GM20000 (cell line): ENCODE results near the gene SEMA5A.
"Not testable (repeated sequence)": the region's sequence is repeated elsewhere in the genome, so short reads cannot be mapped to it uniquely, and the experiment has no call there.

ENCODE experiments used
- DNase-seq: peaks from one replicate; pipeline ENCODE4 v3.0.0; 2012; ENCODE audit warnings: low spot score
- CTCF ChIP-seq: IDR thresholded peaks from 2 replicates; pipeline ENCODE4 v1.5.1; 2012; ENCODE audit warnings: mild to moderate bottlenecking, control low read depth; ENCODE audit errors: extremely low read depth, missing control alignments

SEMA5A gene

DNA sequence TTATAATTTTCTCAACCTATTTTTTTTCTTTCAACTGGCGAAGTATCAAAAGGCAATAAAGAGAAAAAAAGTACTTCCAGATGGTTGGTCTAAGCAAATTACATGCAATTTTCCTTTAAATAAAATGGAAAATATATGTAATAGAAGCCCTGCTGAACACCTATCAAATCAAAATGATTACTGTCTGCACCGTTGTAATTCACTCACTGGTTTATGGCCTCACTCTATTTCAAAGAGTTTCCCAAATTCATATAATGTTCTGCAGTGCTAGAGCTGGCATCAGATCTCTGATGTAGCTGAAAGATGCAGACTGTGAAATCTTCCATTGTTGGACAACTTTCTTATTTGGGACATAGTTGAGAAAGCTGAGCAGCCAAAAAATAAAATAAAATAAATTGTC is 130.3 kb downstream of the SEMA5A start:
- DNase-seq: no peak
- TF ChIP-seq CTCF: no peak

DNA sequence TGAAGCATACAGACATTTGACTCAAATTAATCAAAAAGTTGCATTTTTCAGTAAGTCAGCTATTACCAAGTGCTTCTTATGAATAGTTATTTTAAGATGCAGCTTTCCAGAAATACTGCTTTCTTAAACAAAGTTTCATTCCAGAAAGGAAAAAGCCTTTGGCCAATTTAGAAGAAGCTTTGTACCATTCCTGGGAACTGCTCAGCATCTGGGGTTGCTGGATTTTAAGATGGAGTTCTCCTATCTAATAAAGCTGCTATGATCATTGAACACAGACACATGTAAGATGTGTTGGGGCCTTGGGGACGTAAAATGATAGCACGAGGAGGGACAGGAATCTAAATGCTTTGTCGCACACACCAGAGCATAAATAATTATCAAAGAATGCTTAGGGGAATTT is 130.8 kb downstream of the SEMA5A start:
- DNase-seq: no peak
- TF ChIP-seq CTCF: no peak

GRCh38 chr5:9411142-9411541 is 134.7 kb downstream of the SEMA5A start:
- no peak for DNase-seq
- no peak for TF ChIP-seq CTCF

GRCh38 chr5:9409413-9409960 is 136.4 kb downstream of the SEMA5A start:
- no peak for TF ChIP-seq CTCF
- DNase-seq: no peak

- DNase-seq: no peak
- TF ChIP-seq CTCF: no peak
Measured at GRCh38 chr5:9408964-9409363, 136.9 kb downstream of the SEMA5A start.

GRCh38 chr5:9405196-9405754 is 140.6 kb downstream of the SEMA5A start:
- no peak for TF ChIP-seq CTCF
- DNase-seq: no peak

GRCh38 chr5:9401786-9402472 is 143.9 kb downstream of the SEMA5A start:
- no peak for DNase-seq
- TF ChIP-seq CTCF: no peak

DNA sequence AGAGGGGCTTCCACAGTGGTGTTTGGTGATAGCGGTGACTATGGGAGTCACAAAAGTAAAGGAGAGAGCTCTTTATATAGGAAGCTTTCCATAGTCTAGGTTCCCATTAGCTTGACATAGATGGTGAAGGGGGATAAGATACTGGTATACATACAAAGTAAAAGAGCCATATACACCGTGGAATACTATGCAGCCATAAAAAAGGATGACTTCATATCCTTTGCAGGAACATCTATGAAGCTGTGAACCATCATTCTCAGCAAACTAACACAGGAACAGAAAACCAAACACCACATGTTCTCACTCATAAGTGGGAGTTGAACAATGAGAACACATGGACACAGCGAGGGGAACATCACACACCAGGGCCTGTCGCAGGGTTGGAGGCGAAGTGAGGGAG is 146.1 kb downstream of the SEMA5A start:
- DNase-seq: not testable (repeated sequence)
